Neural progenitor cell (in vitro differentiated cells): ENCODE measurements around the gene ITM2C.

Experiments used
- CTCF ChIP-seq: fragments of 200-600 bp; sonication (generic); IDR thresholded peaks from 2 replicates; pipeline ENCODE4 v1.5.1; 2017; ENCODE audit warnings: antibody characterized with exemption, mild to moderate bottlenecking
- EZH2 ChIP-seq: fragments of 200-600 bp; sonication (generic); IDR thresholded peaks from 2 replicates; pipeline ENCODE4 v1.6.1; 2017; ENCODE audit warnings: antibody characterized with exemption, mild to moderate bottlenecking, moderate library complexity
- EZH2phosphoT487 ChIP-seq: fragments of 200-600 bp; sonication (generic); IDR thresholded peaks from 2 replicates; pipeline ENCODE4 v1.6.1; 2017; ENCODE audit warnings: antibody characterized with exemption

- TF ChIP-seq CTCF (no peak), EZH2 (no peak), EZH2phosphoT487 (no peak)
Observed at GRCh38 chr2:230900336-230900995, 35.7 kb downstream of the ITM2C start.
